ENCODE measurements around the gene HMGB2.
A peak's percentile ranks its signal among the peaks of the same experiment; 100 is the strongest.

DNA sequence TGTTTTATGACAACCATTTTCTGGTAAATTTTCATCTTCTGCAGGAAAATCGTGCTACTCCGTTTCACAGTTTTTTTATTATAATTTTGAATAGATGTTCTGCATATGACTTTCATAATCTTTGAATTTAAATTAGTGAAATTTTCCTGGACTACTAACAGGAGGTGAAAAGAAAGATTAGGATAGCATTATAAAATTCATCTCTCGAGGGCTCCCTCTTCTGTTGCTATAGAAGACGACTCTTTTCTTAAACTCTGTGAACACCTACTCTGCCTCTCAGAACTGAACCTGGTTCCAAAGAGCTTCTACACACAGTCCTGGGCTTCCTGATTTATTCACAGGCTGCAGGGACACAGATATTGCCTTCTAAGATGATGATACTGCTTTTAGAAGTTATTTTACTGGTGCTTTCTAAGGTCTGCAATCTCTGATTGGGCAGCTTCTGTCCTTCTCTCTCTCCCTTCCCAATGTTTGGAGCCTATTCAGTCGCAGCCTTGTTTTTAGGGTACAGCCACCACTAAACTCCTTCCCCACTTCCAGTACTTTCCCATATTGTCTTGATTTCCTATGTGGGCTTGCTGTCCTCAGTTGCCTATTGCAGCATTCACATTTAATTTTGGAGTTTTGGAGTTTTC lies 26.5 kb upstream of the HMGB2 start:
- TF ChIP-seq, protein P1, sequence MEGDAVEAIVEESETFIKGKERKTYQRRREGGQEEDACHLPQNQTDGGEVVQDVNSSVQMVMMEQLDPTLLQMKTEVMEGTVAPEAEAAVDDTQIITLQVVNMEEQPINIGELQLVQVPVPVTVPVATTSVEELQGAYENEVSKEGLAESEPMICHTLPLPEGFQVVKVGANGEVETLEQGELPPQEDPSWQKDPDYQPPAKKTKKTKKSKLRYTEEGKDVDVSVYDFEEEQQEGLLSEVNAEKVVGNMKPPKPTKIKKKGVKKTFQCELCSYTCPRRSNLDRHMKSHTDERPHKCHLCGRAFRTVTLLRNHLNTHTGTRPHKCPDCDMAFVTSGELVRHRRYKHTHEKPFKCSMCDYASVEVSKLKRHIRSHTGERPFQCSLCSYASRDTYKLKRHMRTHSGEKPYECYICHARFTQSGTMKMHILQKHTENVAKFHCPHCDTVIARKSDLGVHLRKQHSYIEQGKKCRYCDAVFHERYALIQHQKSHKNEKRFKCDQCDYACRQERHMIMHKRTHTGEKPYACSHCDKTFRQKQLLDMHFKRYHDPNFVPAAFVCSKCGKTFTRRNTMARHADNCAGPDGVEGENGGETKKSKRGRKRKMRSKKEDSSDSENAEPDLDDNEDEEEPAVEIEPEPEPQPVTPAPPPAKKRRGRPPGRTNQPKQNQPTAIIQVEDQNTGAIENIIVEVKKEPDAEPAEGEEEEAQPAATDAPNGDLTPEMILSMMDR (IDR thresholded peaks at IDR 0.05): peak in 1 of 6 experiments; percentile 19
- TF ChIP-seq POLR2A (IDR thresholded peaks at IDR 0.05): no peak

Data from esophagus squamous epithelium (tissue), 4 donors.